Measurements from ENCODE around the gene GBP1.
"Not testable (repeated sequence)": the region's sequence is repeated elsewhere in the genome, so short reads cannot be mapped to it uniquely, and the experiment has no call there.

Gene GBP1

GRCh38 chr1:89065079-89065868, at the start of gene GBP1:
TSS of gene GBP1 (minus strand) at chr1:89065208. CDS start at chr1:89063234, 1,974 bp downstream.
- peak; percentile 5 for DNase-seq

GRCh38 chr1:89114662-89115061, 49.7 kb upstream of the GBP1 start:
- DNase-seq = no peak

- DNase-seq = no peak
These were observed 48.0 kb upstream of the GBP1 start for GRCh38 chr1:89112871-89113613.

- DNase-seq = peak; percentile 10
These were observed 39.7 kb upstream of the GBP1 start for GRCh38 chr1:89104687-89105086.

- no peak for DNase-seq
These were observed 39.1 kb upstream of the GBP1 start for GRCh38 chr1:89104147-89104546.

- DNase-seq = no peak
These were observed 37.0 kb upstream of the GBP1 start for GRCh38 chr1:89102021-89102420.

GRCh38 chr1:89100412-89100811, 35.4 kb upstream of the GBP1 start:
- no peak for DNase-seq

- DNase-seq = no peak
These were observed 33.8 kb upstream of the GBP1 start for GRCh38 chr1:89098857-89099256.

- no peak for DNase-seq
These were observed 30.7 kb upstream of the GBP1 start for GRCh38 chr1:89095737-89096136.

GRCh38 chr1:89089962-89090361, 25.0 kb upstream of the GBP1 start:
- DNase-seq = no peak

GRCh38 chr1:89088572-89088971, 23.6 kb upstream of the GBP1 start:
- no peak for DNase-seq

GRCh38 chr1:89087241-89087640, 22.2 kb upstream of the GBP1 start:
- DNase-seq = peak; percentile 58

- peak; percentile 79 for DNase-seq
These were observed 20.8 kb upstream of the GBP1 start for GRCh38 chr1:89085781-89086180.

GRCh38 chr1:89081005-89081404, 16.0 kb upstream of the GBP1 start:
- no peak for DNase-seq

GRCh38 chr1:89080068-89080467, 15.1 kb upstream of the GBP1 start:
- not testable (repeated sequence) for DNase-seq

GRCh38 chr1:89072466-89073065, 7.6 kb upstream of the GBP1 start:
- not testable (repeated sequence) for DNase-seq

- DNase-seq = no peak
These were observed 5.5 kb upstream of the GBP1 start for GRCh38 chr1:89070509-89070908.

GRCh38 chr1:89069951-89070350, 4.9 kb upstream of the GBP1 start:
- DNase-seq = no peak

GRCh38 chr1:89068291-89068690, 3.3 kb upstream of the GBP1 start:
- no peak for DNase-seq

- DNase-seq = peak; percentile 3
These were observed 376 bp downstream of the GBP1 start for GRCh38 chr1:89064632-89065031.

- DNase-seq = no peak
These were observed 1.9 kb downstream of the GBP1 start for GRCh38 chr1:89063094-89063493.

GRCh38 chr1:89060091-89060490, 4.9 kb downstream of the GBP1 start:
- no peak for DNase-seq

GRCh38 chr1:89051955-89052312, 13.1 kb downstream of the GBP1 start:
- DNase-seq = peak; percentile 29

Data from NCI-H69 (cell line).